Measurements from ENCODE around the gene NFKBIB. TPM values are rescaled to one million over a fixed set of nuclear protein-coding genes. Genes with fewer than 3 reads are reported as not detected.
A peak's percentile ranks its signal among the peaks of the same experiment; 100 is the strongest.
"Not testable (repeated sequence)": the region's sequence is repeated elsewhere in the genome, so short reads cannot be mapped to it uniquely, and the experiment has no call there.

The NFKBIB gene
- total RNA-seq, 1 donor from 2014 or later, result 81.8 TPM

GRCh38 chr19:38862321-38863059, 37.3 kb upstream of the NFKBIB start:
- H3K4me3 Mint-ChIP-seq (ENCODE audit: low read depth), result no peak overlapping the region
- peaks cover 15% of the 10 kb centered on the region for H3K36me3 Mint-ChIP-seq (ENCODE audit: low read depth)
- no peak for DNase-seq (ENCODE audit: low spot score)
- H3K27me3 Mint-ChIP-seq (ENCODE audit: low read depth), result no peaks in the 10 kb centered on the region
- H3K9me3 Mint-ChIP-seq, result no peaks in the 10 kb centered on the region
- intact Hi-C loops (cut with micrococcal nuclease), result no loop called here
- peaks cover 23% of the 10 kb centered on the region for H3K4me1 Mint-ChIP-seq (ENCODE audit: low read depth)
- H3K27ac Mint-ChIP-seq, result no peak overlapping the region

- Mint-ChIP-seq H3K9me3 (no peaks in the 10 kb centered on the region), H3K4me3 (ENCODE audit: low read depth) (no peak overlapping the region), H3K27ac (no peak overlapping the region), H3K4me1 (ENCODE audit: low read depth) (peaks cover 35% of the 10 kb centered on the region), H3K36me3 (ENCODE audit: low read depth) (peaks cover 49% of the 10 kb centered on the region), H3K27me3 (ENCODE audit: low read depth) (no peaks in the 10 kb centered on the region)
- no peak for DNase-seq (ENCODE audit: low spot score)
- intact Hi-C loops (cut with micrococcal nuclease), result no loop called here
These were observed 32.5 kb upstream of the NFKBIB start for GRCh38 chr19:38867171-38867780.

- H3K27me3 Mint-ChIP-seq (ENCODE audit: low read depth), result no peaks in the 10 kb centered on the region
- peaks cover 36% of the 10 kb centered on the region for H3K4me1 Mint-ChIP-seq (ENCODE audit: low read depth)
- no peak for DNase-seq (ENCODE audit: low spot score)
- H3K27ac Mint-ChIP-seq, result peak overlapping the region; percentile 33
- peaks cover 55% of the 10 kb centered on the region for H3K36me3 Mint-ChIP-seq (ENCODE audit: low read depth)
- intact Hi-C loops (cut with micrococcal nuclease), result loop anchor here (2.0 kb wide), 1 partner anchor 16 kb away; no protein-coding TSS in a partner anchor
- peak overlapping the region; percentile 83 for H3K4me3 Mint-ChIP-seq (ENCODE audit: low read depth)
- H3K9me3 Mint-ChIP-seq, result no peaks in the 10 kb centered on the region
These were observed 31.2 kb upstream of the NFKBIB start for GRCh38 chr19:38868551-38868950.

GRCh38 chr19:38869160-38869835, 30.5 kb upstream of the NFKBIB start:
- DNase-seq (ENCODE audit: low spot score), result no peak

GRCh38 chr19:38869836-38870607, 29.7 kb upstream of the NFKBIB start:
- H3K4me3 Mint-ChIP-seq (ENCODE audit: low read depth), result peak overlapping the region; percentile 83
- H3K36me3 Mint-ChIP-seq (ENCODE audit: low read depth), result peaks cover 52% of the 10 kb centered on the region
- intact Hi-C loops (cut with micrococcal nuclease), result loop anchor here (2.0 kb wide), 1 partner anchor 17 kb away; no protein-coding TSS in a partner anchor
- peak overlapping the region; percentile 82 for H3K27ac Mint-ChIP-seq
- no peaks in the 10 kb centered on the region for H3K9me3 Mint-ChIP-seq
- DNase-seq (ENCODE audit: low spot score), result peak; percentile 91
- H3K4me1 Mint-ChIP-seq (ENCODE audit: low read depth), result peaks cover 28% of the 10 kb centered on the region
- H3K27me3 Mint-ChIP-seq (ENCODE audit: low read depth), result no peaks in the 10 kb centered on the region

More at GRCh38 chr19:38869160-38869835, 30.5 kb upstream of the NFKBIB start:
- H3K4me3 Mint-ChIP-seq (ENCODE audit: low read depth), result peak overlapping the region; percentile 83
- H3K27me3 Mint-ChIP-seq (ENCODE audit: low read depth), result no peaks in the 10 kb centered on the region
- H3K27ac Mint-ChIP-seq, result peak overlapping the region; percentile 82
- intact Hi-C loops (cut with micrococcal nuclease), result loop anchor here (2.0 kb wide), 1 partner anchor 16 kb away; no protein-coding TSS in a partner anchor
- H3K36me3 Mint-ChIP-seq (ENCODE audit: low read depth), result peaks cover 55% of the 10 kb centered on the region
- no peaks in the 10 kb centered on the region for H3K9me3 Mint-ChIP-seq
- H3K4me1 Mint-ChIP-seq (ENCODE audit: low read depth), result peaks cover 35% of the 10 kb centered on the region

- intact Hi-C loops (cut with micrococcal nuclease), result no loop called here
- Mint-ChIP-seq H3K9me3 (no peaks in the 10 kb centered on the region), H3K36me3 (ENCODE audit: low read depth) (peaks cover 49% of the 10 kb centered on the region), H3K27me3 (ENCODE audit: low read depth) (no peaks in the 10 kb centered on the region), H3K4me3 (ENCODE audit: low read depth) (peak overlapping the region; percentile 67), H3K27ac (peak overlapping the region; percentile 71), H3K4me1 (ENCODE audit: low read depth) (peaks cover 25% of the 10 kb centered on the region)
- no peak for DNase-seq (ENCODE audit: low spot score)
These were observed 29.2 kb upstream of the NFKBIB start for GRCh38 chr19:38870612-38871011.

GRCh38 chr19:38873400-38873799, 26.4 kb upstream of the NFKBIB start:
- intact Hi-C loops (cut with micrococcal nuclease); H3K9me3 Mint-ChIP-seq; H3K4me3 Mint-ChIP-seq (ENCODE audit: low read depth); DNase-seq (ENCODE audit: low spot score); H3K27me3 Mint-ChIP-seq (ENCODE audit: low read depth): not testable (repeated sequence)
- Mint-ChIP-seq H3K4me1 (ENCODE audit: low read depth) (peaks cover 35% of the 10 kb centered on the region), H3K27ac (peak overlapping the region; percentile 18), H3K36me3 (ENCODE audit: low read depth) (peaks cover 51% of the 10 kb centered on the region)

- Mint-ChIP-seq H3K36me3 (ENCODE audit: low read depth) (peaks cover 30% of the 10 kb centered on the region), H3K27ac (no peak overlapping the region), H3K4me3 (ENCODE audit: low read depth) (peak overlapping the region; percentile 63), H3K9me3 (no peaks in the 10 kb centered on the region), H3K4me1 (ENCODE audit: low read depth) (peaks cover 22% of the 10 kb centered on the region), H3K27me3 (ENCODE audit: low read depth) (no peaks in the 10 kb centered on the region)
- intact Hi-C loops (cut with micrococcal nuclease), result no loop called here
- DNase-seq (ENCODE audit: low spot score), result no peak
These were observed 23.9 kb upstream of the NFKBIB start for GRCh38 chr19:38875656-38876395.

- Mint-ChIP-seq H3K27ac (peak within 1 kb of the TSS; percentile 95), H3K36me3 (ENCODE audit: low read depth) (peaks cover 23% of the 10 kb centered on the region), H3K4me3 (ENCODE audit: low read depth) (peak within 1 kb of the TSS; percentile 91), H3K9me3 (no peaks in the 10 kb centered on the region), H3K27me3 (ENCODE audit: low read depth) (no peaks in the 10 kb centered on the region), H3K4me1 (ENCODE audit: low read depth) (peaks cover 21% of the 10 kb centered on the region)
- intact Hi-C loops (cut with micrococcal nuclease), result no loop called here
- DNase-seq (ENCODE audit: low spot score), result peak; percentile 62
These were observed 21.8 kb upstream of the NFKBIB start, which contains the start of gene RINL for GRCh38 chr19:38877781-38878574. RINL (minus strand) TSS chr19:38878275; CDS start chr19:38876742, 1,533 bp downstream.

GRCh38 chr19:38878575-38879399, 21.0 kb upstream of the NFKBIB start:
- Mint-ChIP-seq H3K4me3 (ENCODE audit: low read depth) (peak overlapping the region; percentile 91), H3K27me3 (ENCODE audit: low read depth) (no peaks in the 10 kb centered on the region), H3K27ac (peak overlapping the region; percentile 95), H3K36me3 (ENCODE audit: low read depth) (peaks cover 19% of the 10 kb centered on the region), H3K4me1 (ENCODE audit: low read depth) (peaks cover 19% of the 10 kb centered on the region), H3K9me3 (no peaks in the 10 kb centered on the region)
- intact Hi-C loops (cut with micrococcal nuclease), result no loop called here
- no peak for DNase-seq (ENCODE audit: low spot score)

- no peak overlapping the region for H3K4me3 Mint-ChIP-seq (ENCODE audit: low read depth)
- intact Hi-C loops (cut with micrococcal nuclease), result no loop called here
These were observed 20.4 kb upstream of the NFKBIB start for GRCh38 chr19:38879400-38879751.

More at GRCh38 chr19:38879400-38879751, 20.4 kb upstream of the NFKBIB start:
- DNase-seq (ENCODE audit: low spot score), result no peak
- no peaks in the 10 kb centered on the region for H3K27me3 Mint-ChIP-seq (ENCODE audit: low read depth)
- peaks cover 19% of the 10 kb centered on the region for H3K4me1 Mint-ChIP-seq (ENCODE audit: low read depth)
- peaks cover 19% of the 10 kb centered on the region for H3K36me3 Mint-ChIP-seq (ENCODE audit: low read depth)
- peak overlapping the region; percentile 95 for H3K27ac Mint-ChIP-seq
- no peaks in the 10 kb centered on the region for H3K9me3 Mint-ChIP-seq
